Spleen (tissue), 11 donors: ENCODE data around the gene FTO. TPM values are rescaled to one million over a fixed set of nuclear protein-coding genes. Genes with fewer than 3 reads are reported as not detected.

Source experiments
- DNase-seq: peaks from one replicate; pipeline ENCODE4 v3.0.0-alpha.2; 2020
- H3K27ac ChIP-seq, 8 donors: fragments of 200-600 bp; sonication (generic) in 7 of 8; 1 replicate in 4 of 8; 2 replicates in 4 of 8; pipeline versions ENCODE4 v1.5.0 to v1.8.0; 2016 to 2021; ENCODE audit warnings: inconsistent platforms in 4 of 8, mild to moderate bottlenecking in 4 of 8, moderate library complexity in 1 of 8
- H3K27me3 ChIP-seq, 7 donors: fragments of 200-600 bp; sonication (generic) in 6 of 7; replicated peaks in 1 of 7; 1 replicate in 4 of 7; 2 replicates in 3 of 7; pipeline versions ENCODE4 v1.5.0 to v1.8.0; 2016 to 2021; ENCODE audit warnings: inconsistent platforms in 3 of 7, mild to moderate bottlenecking in 1 of 7
- H3K36me3 ChIP-seq, 6 donors: fragments of 200-600 bp; sonication (generic) in 5 of 6; 1 replicate in 4 of 6; 2 replicates in 2 of 6; pipeline versions ENCODE4 v1.5.0 to v1.8.0; 2016 to 2021; ENCODE audit warnings: inconsistent platforms in 2 of 6
- H3K4me1 ChIP-seq, 6 donors: fragments of 200-600 bp; sonication (generic) in 5 of 6; 1 replicate in 3 of 6; 2 replicates in 3 of 6; pipeline versions ENCODE4 v1.5.0 to v1.8.0; 2016 to 2021; ENCODE audit warnings: inconsistent platforms in 3 of 6
- H3K4me3 ChIP-seq, 8 donors: fragments of 200-600 bp; sonication (generic) in 7 of 8; 1 replicate in 4 of 8; 2 replicates in 4 of 8; pipeline versions ENCODE4 v1.5.0 to v1.8.0; 2016 to 2021; ENCODE audit warnings: inconsistent platforms in 4 of 8, mild to moderate bottlenecking in 4 of 8, moderate library complexity in 2 of 8
- H3K9me3 ChIP-seq, 8 donors: fragments of 200-600 bp; sonication (generic) in 7 of 8; 1 replicate in 4 of 8; 2 replicates in 4 of 8; pipeline versions ENCODE4 v1.5.0 to v1.8.0; 2016 to 2021; ENCODE audit warnings: inconsistent platforms in 4 of 8
- CTCF ChIP-seq, 11 experiments: fragments of 200-600 bp in 7 of 11; fragments of 450-650 bp in 4 of 11; sonication (generic) in 4 of 11; IDR thresholded peaks in 8 of 11; conservative IDR thresholded peaks in 3 of 11; 1 replicate in 7 of 11; 2 replicates in 4 of 11; pipeline versions ENCODE4 v1.4.0 to v1.8.0; 2016 to 2021; ENCODE audit warnings: antibody characterized with exemption in 11 of 11, inconsistent platforms in 4 of 11, mild to moderate bottlenecking in 1 of 11
- POLR2A ChIP-seq, 3 donors: fragments of 450-650 bp; IDR thresholded peaks; one replicate each; pipeline ENCODE4 v1.5.1; 2017; ENCODE audit warnings: antibody characterized with exemption in 3 of 3, mild to moderate bottlenecking in 1 of 3
- POLR2AphosphoS5 ChIP-seq, 3 donors: sonication (generic); formaldehyde crosslinking; IDR thresholded peaks; one replicate each; pipeline ENCODE4 v1.5.1; 2017; ENCODE audit warnings: antibody characterized with exemption in 3 of 3
- WGBS, 5 donors: extraction: QIAGEN DNeasy Blood & Tissue Kit in 3 of 5; methylation state at CpG; one replicate each; pipeline versions ENCODE4 v1.1.5 to v1.1.7; 2013 to 2018; 5-methylcytosine and 5-hydroxymethylcytosine counted together
- intact Hi-C: fragments of 100-400 bp; cut with DNase I; formaldehyde crosslinking; loops from one replicate; pipeline ENCODE4 v1.15.0; 2023; ENCODE audit warnings: low total_unique reads
- polyA plus RNA-seq, 3 donors: library from polyadenylated mRNA; stranded (reverse); fragments of 200-250 nt; gene quantifications; one replicate each; pipeline ENCODE4 v1.2.1, GENCODE V29; 2013
- total RNA-seq, 7 donors: library from RNA; depleted of rRNA in 3 of 7; stranded (reverse); fragments of >200 nt in 3 of 7; fragmentation: NEBNext Ultra II Directional in 4 of 7; extraction: Animal tissue kit (Norgen Biotek cat#: 25700) in 4 of 7; gene quantifications; one replicate each; pipeline versions ENCODE4 v1.1.0 to v1.2.1, GENCODE V29; 2016 to 2021
- donor health status: healthy with polysubstance abuse.
- donor health status: DM: no; HTN: no; CAD: no; lungs with moderate emphysema.
- donor health status: DM: no; HTN: no; CAD: no.
- donor health status: Bipolar disorder and iron deficiency.
- donor health status: healthy.
- donor health status: DM: no; HTN: no; CAD: no.
- donor health status: DM: yes; HTN: yes; CAD: no.

Gene FTO
- total and polyA plus RNA-seq, 10 donors = 6.8 to 89.8 (median 68.4) TPM

- 75 to 86% (median 82%) methylated on average over 3 of the region's 3 CpGs for WGBS, 5 donors
- intact Hi-C loops = no loop called here
- no peak for DNase-seq
Measured at GRCh38 chr16:53713403-53714204, 9.6 kb downstream of the FTO start.

GRCh38 chr16:53714205-53715022, 10.5 kb downstream of the FTO start:
- Histone ChIP-seq H3K36me3 (no peaks in the 10 kb centered on the region), H3K4me1 (peaks cover 0 to 22% (median 6%) of the 10 kb centered on the region in 6 donors), H3K27me3 (no peaks in the 10 kb centered on the region), H3K9me3 (no peaks in the 10 kb centered on the region), H3K4me3 (no peak overlapping the region), H3K27ac (no peak overlapping the region)
- no peak for TF ChIP-seq POLR2AphosphoS5 (IDR thresholded peaks at IDR 0.05)
- TF ChIP-seq POLR2A (IDR thresholded peaks at IDR 0.05) = no peak
- TF ChIP-seq CTCF (IDR thresholded peaks at IDR 0.05 in 8 of 11, conservative IDR thresholded peaks at IDR 0.05 in 3 of 11) = no peak
- 84 to 92% (median 90%) methylated on average over 7 of the region's 7 CpGs for WGBS, 5 donors
- intact Hi-C loops = no loop called here
- DNase-seq = no peak

More at GRCh38 chr16:53713403-53714204, 9.6 kb downstream of the FTO start:
- Histone ChIP-seq H3K27me3 (no peaks in the 10 kb centered on the region), H3K36me3 (no peaks in the 10 kb centered on the region), H3K27ac (no peak overlapping the region), H3K4me3 (no peak overlapping the region), H3K4me1 (peaks cover 0 to 22% (median 6%) of the 10 kb centered on the region in 6 donors), H3K9me3 (no peaks in the 10 kb centered on the region)
- TF ChIP-seq POLR2AphosphoS5 (IDR thresholded peaks at IDR 0.05) (no peak), CTCF (IDR thresholded peaks at IDR 0.05 in 8 of 11, conservative IDR thresholded peaks at IDR 0.05 in 3 of 11) (no peak), POLR2A (IDR thresholded peaks at IDR 0.05) (no peak)

- 89 to 94% (median 92%) methylated on average over 2 of the region's 2 CpGs for WGBS, 5 donors
- no peaks in the 10 kb centered on the region for H3K9me3 ChIP-seq
- H3K4me3 ChIP-seq = no peak overlapping the region
- H3K4me1 ChIP-seq = peaks cover 0 to 22% (median 6%) of the 10 kb centered on the region in 6 donors
- DNase-seq = no peak
- H3K27me3 ChIP-seq = no peaks in the 10 kb centered on the region
- no peak for TF ChIP-seq POLR2A (IDR thresholded peaks at IDR 0.05)
- no peak for TF ChIP-seq POLR2AphosphoS5 (IDR thresholded peaks at IDR 0.05)
- no peak for TF ChIP-seq CTCF (IDR thresholded peaks at IDR 0.05 in 8 of 11, conservative IDR thresholded peaks at IDR 0.05 in 3 of 11)
- no peak overlapping the region for H3K27ac ChIP-seq
- intact Hi-C loops = no loop called here
- no peaks in the 10 kb centered on the region for H3K36me3 ChIP-seq
Measured at GRCh38 chr16:53715023-53715384, 11.0 kb downstream of the FTO start.

- intact Hi-C loops = no loop called here
- Histone ChIP-seq H3K4me1 (peaks cover 0 to 22% (median 6%) of the 10 kb centered on the region in 6 donors), H3K27ac (no peak overlapping the region), H3K36me3 (no peaks in the 10 kb centered on the region), H3K4me3 (no peak overlapping the region), H3K9me3 (no peaks in the 10 kb centered on the region), H3K27me3 (no peaks in the 10 kb centered on the region)
- TF ChIP-seq POLR2AphosphoS5 (IDR thresholded peaks at IDR 0.05) (no peak), CTCF (IDR thresholded peaks at IDR 0.05 in 8 of 11, conservative IDR thresholded peaks at IDR 0.05 in 3 of 11) (no peak), POLR2A (IDR thresholded peaks at IDR 0.05) (no peak)
- 89 to 95% (median 94%) methylated on average over 3 of the region's 3 CpGs for WGBS, 5 donors
- no peak for DNase-seq
Measured at GRCh38 chr16:53717577-53717976, 13.6 kb downstream of the FTO start.
